H1 (cell line): Measurements from ENCODE around the gene TOMM40L. TPM values are rescaled to one million over a fixed set of nuclear protein-coding genes. Genes with fewer than 3 reads are reported as not detected.

ENCODE experiments used
- ASH2L ChIP-seq: fragments of 200-600, 300-600 bp; sonication (generic); IDR thresholded peaks from one replicate; pipeline ENCODE4 v1.7.1; 2017; ENCODE audit warnings: low read length
- RNF2 ChIP-seq: fragments of 200-900, 300-1000 bp; sonication (generic); IDR thresholded peaks from 2 replicates; pipeline ENCODE4 v1.7.1; 2016; ENCODE audit warnings: borderline replicate concordance, low read depth, mild to moderate bottlenecking, antibody characterized with exemption, low read length; ENCODE audit not compliant: poor library complexity, severe bottlenecking; ENCODE audit errors: missing control alignments
- polyA plus RNA-seq, 7 experiments: library from polyadenylated mRNA; depleted of rRNA in 3 of 7; stranded (reverse) in 5 of 7; unstranded in 2 of 7; fragments of >200 nt in 5 of 7; fragments of 200-250 nt in 2 of 7; gene quantifications; 1 replicate in 5 of 7; 2 replicates in 1 of 7; 4 replicates in 1 of 7; pipeline versions ENCODE4 v1.2.1 to v1.2.3, GENCODE V29; 2011 to 2013; ENCODE audit warnings: missing spikeins in 2 of 7, mixed read lengths in 2 of 7
- total RNA-seq: library from RNA; stranded (reverse); fragmentation: NEBNext Ultra II Directional; extraction: Animal tissue kit (Norgen Biotek cat#: 25700); gene quantifications from 2 replicates; pipeline ENCODE4 v1.2.1, GENCODE V29; 2021

Gene TOMM40L
- total and polyA plus RNA-seq, 2 of the 8 experiments (the other 6 are each of a cell fraction or from before 2014, with no cell fraction given) = 11.4 to 15.0 TPM

GRCh38 chr1:161260376-161261260 lies 34.8 kb downstream of the TOMM40L start (continued):
- TF ChIP-seq RNF2 (no peak), ASH2L (no peak)
- TF ChIP-seq, all 59 proteins: peak for 0
